GM21515 (cell line): ENCODE data around the gene NAALADL2.

Experiments used
- ATAC-seq: cut with Tn5 transposase; IDR thresholded peaks from one replicate; pipeline ENCODE4 v1.9.1; 2021; ENCODE audit not compliant: unreplicated experiment

The NAALADL2 gene

GRCh38 chr3:175198991-175199783 lies 340.1 kb downstream of the NAALADL2 start:
- no peak for ATAC-seq

DNA sequence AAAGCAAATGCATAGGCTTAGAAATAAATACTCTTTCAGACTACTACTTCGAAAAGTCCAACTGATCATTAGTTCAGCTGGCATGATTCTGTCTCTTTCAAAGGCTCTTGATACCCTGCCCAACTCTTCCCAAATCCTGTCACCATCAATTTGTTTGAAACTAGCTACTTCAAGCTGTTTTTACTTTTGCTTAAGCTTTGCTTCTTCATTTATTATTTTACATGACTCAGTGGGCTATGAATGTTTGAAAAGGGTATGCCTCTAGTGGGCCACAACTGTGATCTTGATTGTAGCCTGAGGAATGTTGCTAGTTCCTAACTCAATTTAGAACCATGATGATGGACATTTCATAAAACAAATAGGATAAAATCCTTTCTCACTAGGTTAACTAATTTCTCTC lies 340.8 kb downstream of the NAALADL2 start:
- ATAC-seq: no peak

GRCh38 chr3:175200391-175201095 lies 341.4 kb downstream of the NAALADL2 start:
- ATAC-seq: no peak

- no peak for ATAC-seq
These were observed 348.2 kb downstream of the NAALADL2 start for GRCh38 chr3:175207361-175207760.

DNA sequence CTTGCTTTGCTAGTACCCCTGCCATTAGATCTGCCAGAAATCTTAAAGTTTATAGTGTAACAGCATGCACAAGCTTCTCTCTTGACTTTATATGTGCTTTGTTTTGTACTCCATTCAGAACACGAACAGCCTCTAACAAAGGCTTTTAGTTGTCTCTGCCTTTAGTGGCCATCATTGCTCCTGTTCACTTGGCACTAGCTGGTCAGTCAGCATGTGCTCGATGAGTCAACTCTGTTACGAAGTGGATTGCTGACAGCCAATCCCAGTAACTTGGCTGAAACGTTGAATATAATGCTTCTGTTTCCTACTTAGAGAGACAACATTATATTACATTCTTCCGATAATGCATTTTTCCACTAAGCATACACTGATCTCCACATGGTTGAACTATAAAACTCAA lies 349.2 kb downstream of the NAALADL2 start:
- no peak for ATAC-seq

DNA sequence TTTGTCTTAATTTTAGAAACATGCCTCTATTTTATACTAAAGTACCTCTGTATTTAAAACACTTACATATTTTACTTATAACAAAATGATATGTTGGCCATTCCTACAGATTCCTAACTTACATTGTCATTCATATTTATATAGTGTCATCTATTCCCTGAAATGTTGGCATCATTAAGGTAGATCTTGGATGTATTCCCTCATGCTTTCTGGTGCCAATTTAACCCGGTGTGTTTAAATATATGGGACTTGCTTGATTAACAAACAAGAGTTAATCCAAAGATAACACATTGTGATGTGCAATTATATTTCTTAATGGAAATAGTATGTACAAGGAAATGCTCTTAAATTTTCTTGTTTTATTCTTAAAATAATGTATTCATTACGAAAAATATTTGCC lies 352.3 kb downstream of the NAALADL2 start:
- no peak for ATAC-seq

- ATAC-seq: no peak
These were observed 353.8 kb downstream of the NAALADL2 start for GRCh38 chr3:175212896-175213295.

DNA sequence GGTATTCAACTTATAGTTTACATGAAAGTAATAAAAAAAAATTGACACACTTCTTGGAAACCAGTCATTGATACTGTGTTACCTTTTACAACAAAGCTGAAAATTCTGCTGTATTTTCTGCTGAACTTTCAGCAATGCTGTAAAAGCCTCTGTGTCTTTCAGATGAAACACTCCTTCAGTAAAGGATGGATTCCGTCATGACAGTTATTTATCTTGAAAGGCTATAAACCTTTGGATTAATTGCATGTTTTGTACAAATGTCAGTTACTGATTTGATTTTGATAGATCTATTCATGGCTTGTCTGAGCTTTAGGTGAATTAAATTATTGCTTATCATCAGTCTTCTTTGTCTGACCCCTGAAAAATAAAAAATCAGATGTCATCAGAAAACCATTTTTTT lies 355.1 kb downstream of the NAALADL2 start:
- ATAC-seq: no peak

GRCh38 chr3:175215833-175216232 lies 356.7 kb downstream of the NAALADL2 start:
- no peak for ATAC-seq

- ATAC-seq: no peak
These were observed 363.2 kb downstream of the NAALADL2 start for GRCh38 chr3:175222356-175222755.

- no peak for ATAC-seq
These were observed 364.9 kb downstream of the NAALADL2 start for GRCh38 chr3:175224051-175224450.

- ATAC-seq: no peak
These were observed 367.3 kb downstream of the NAALADL2 start for GRCh38 chr3:175226444-175226843.

GRCh38 chr3:175227126-175227525 lies 368.0 kb downstream of the NAALADL2 start:
- ATAC-seq: no peak

DNA sequence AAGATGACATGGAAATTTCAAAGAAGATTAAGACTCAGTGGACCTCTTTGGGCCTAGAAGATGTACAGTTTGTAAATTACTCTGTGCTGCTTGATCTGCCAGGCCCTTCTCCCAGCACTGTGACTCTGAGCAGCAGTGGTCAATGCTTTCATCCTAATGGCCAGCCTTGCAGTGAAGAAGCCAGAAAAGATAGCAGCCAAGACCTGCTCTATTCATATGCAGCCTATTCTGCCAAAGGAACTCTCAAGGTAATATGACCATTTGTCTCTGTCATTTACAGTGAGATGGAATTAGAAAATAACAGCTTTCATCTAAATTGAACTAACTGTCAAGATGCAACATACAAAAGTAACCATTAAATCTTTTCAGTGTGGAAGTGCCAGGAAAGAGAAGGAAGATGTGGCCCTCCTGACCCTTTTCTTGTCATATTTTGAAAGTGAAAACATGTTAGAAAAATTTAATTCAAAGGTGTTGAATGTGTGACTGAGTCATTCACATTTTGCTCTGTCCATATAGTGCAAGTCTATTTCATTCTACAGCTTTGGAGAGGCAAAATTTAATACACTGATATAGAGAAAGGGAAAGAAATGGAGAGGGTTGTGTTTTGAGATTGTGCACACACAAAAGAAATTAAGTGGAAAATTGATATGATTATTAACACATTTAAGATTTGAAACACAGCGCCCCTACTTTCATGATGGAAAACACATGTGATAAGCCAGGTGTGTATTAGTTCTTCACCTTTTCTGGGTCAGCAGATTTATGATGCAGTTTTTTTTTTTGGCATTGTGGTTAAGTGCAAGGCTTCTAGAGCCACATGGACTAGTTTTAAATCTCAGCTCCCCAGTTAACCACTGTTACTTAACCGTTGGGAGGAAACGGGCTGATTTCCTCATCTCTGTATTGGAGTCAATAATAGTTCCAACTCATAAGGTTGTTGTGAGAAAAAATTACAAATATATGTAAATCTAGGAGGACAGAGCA lies 375.1 kb downstream of the NAALADL2 start:
- no peak for ATAC-seq

GRCh38 chr3:175238801-175239200 lies 379.7 kb downstream of the NAALADL2 start:
- no peak for ATAC-seq

- no peak for ATAC-seq
These were observed 381.8 kb downstream of the NAALADL2 start for GRCh38 chr3:175240921-175241320.

GRCh38 chr3:175242243-175242642 lies 383.1 kb downstream of the NAALADL2 start:
- no peak for ATAC-seq

DNA sequence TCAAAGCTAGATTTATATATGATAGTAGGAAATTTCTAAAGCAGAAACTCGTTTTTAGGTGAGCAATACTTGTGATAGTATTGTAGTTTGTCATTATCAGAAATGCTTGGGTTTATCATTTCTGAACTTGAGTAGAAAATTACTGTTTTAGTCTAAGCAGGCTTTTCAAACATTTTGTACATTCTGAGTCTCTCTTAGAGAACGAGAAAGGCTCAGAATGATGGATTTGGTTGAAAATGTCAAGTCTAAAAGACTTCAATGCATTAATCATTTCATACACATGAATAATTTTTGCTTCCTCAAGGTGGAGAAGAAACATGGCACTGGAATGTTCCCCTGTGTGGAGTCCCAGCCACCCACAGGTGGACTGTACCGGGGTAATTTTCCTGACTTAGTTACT lies 387.1 kb downstream of the NAALADL2 start:
- no peak for ATAC-seq

DNA sequence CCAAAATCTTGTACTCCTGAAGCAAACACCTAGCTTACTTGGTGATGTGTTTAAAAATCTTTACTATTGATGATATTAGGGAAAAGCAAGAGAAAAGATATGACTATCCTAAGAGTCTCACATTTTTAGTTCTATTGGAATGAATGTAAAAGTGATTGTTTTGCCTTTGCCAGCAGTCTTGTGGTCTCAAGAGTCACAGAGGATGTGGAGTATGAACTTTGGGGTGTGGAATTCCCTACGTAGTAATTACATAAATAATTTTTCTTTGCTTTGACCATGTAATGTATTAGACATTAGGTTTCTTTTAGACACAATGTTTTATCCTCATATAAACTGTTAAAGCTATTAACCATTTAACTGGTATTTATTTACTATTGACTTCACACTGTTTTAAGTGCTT lies 387.6 kb downstream of the NAALADL2 start:
- no peak for ATAC-seq

DNA sequence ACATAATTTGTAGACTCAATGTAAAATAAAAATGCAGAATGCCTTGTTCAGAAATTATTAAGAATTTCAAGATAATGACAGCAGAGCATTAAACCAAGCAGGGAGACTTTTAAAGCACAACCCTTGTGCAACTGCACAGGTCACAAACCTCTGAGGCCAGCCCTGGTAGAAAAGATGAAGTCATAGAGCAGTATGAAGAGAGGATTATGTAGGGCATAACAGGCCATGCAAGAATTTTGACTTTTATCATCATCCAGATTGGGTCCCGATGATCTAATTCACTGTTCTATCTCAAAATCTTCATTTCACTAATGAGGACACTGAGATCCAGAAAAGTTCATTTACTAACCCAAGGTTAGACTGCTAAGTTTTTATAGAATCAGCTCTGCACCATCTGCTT lies 388.5 kb downstream of the NAALADL2 start:
- ATAC-seq: no peak

DNA sequence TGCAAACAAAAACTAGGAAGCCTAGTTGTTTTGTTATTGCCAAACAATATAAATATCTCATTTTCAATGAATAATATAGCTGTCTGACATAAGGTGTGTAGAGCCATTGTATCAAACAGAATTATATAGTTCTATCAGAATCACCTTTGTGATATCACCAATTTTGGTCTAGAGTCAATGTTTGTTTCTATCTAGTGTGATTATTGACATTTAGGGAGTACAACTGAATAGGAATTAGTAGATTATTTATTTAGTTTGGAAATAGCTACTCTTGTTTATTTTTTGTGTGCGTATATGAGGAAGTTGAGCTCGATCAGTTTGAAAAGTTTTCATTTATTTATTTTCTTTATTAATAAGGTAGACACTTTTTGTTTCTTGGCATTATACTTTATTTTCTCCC lies 389.7 kb downstream of the NAALADL2 start:
- ATAC-seq: no peak
